Mucosa of gallbladder (tissue), 1 donor: ENCODE data around the gene CSGALNACT2. TPM values are rescaled to one million over a fixed set of nuclear protein-coding genes. Genes with fewer than 3 reads are reported as not detected.
"Not testable (repeated sequence)": the region's sequence is repeated elsewhere in the genome, so short reads cannot be mapped to it uniquely, and the experiment has no call there.

Source experiments
- DNase-seq: peaks from one replicate; pipeline ENCODE4 v3.0.0-alpha.2; 2020; ENCODE audit warnings: low spot score
- total RNA-seq: library from RNA; stranded (reverse); gene quantifications from one replicate; pipeline ENCODE4 v1.2.1, GENCODE V29; 2021
- donor health status: DM: no; HTN: no; CAD: no.

Gene CSGALNACT2
- total RNA-seq, 1 donor from 2014 or later = 18.0 TPM

GRCh38 chr10:43137717-43138020, 576 bp upstream of the CSGALNACT2 start:
- peak; percentile 37 for DNase-seq

- no peak for DNase-seq
These were observed 554 bp downstream of the CSGALNACT2 start for GRCh38 chr10:43138757-43139241.

- no peak for DNase-seq
These were observed 3.2 kb downstream of the CSGALNACT2 start for GRCh38 chr10:43141421-43141820.

- no peak for DNase-seq
These were observed 7.1 kb downstream of the CSGALNACT2 start for GRCh38 chr10:43145311-43145710.

GRCh38 chr10:43145936-43146335, 7.7 kb downstream of the CSGALNACT2 start:
- DNase-seq = not testable (repeated sequence)

- no peak for DNase-seq
These were observed 13.1 kb downstream of the CSGALNACT2 start for GRCh38 chr10:43151371-43151770.

GRCh38 chr10:43153901-43154300, 15.7 kb downstream of the CSGALNACT2 start:
- no peak for DNase-seq

GRCh38 chr10:43155221-43155620, 17.0 kb downstream of the CSGALNACT2 start:
- no peak for DNase-seq

- no peak for DNase-seq
These were observed 17.5 kb downstream of the CSGALNACT2 start for GRCh38 chr10:43155741-43156140.

GRCh38 chr10:43156590-43157341, 18.5 kb downstream of the CSGALNACT2 start:
- DNase-seq = no peak

GRCh38 chr10:43158636-43159035, 20.4 kb downstream of the CSGALNACT2 start:
- no peak for DNase-seq

GRCh38 chr10:43160046-43160920, 22.0 kb downstream of the CSGALNACT2 start:
- DNase-seq = no peak

- no peak for DNase-seq
These were observed 22.6 kb downstream of the CSGALNACT2 start for GRCh38 chr10:43160921-43161255.

GRCh38 chr10:43162604-43163003, 24.4 kb downstream of the CSGALNACT2 start:
- no peak for DNase-seq

GRCh38 chr10:43166207-43166879, 28.1 kb downstream of the CSGALNACT2 start:
- DNase-seq = no peak

- no peak for DNase-seq
These were observed 28.7 kb downstream of the CSGALNACT2 start for GRCh38 chr10:43166880-43167497.

GRCh38 chr10:43167498-43167889, 29.2 kb downstream of the CSGALNACT2 start:
- DNase-seq = no peak

GRCh38 chr10:43170491-43170890, 32.2 kb downstream of the CSGALNACT2 start:
- DNase-seq = no peak

GRCh38 chr10:43172645-43173044, 34.4 kb downstream of the CSGALNACT2 start:
- DNase-seq = no peak

GRCh38 chr10:43173120-43173519, 34.9 kb downstream of the CSGALNACT2 start:
- no peak for DNase-seq

GRCh38 chr10:43174969-43175368, 36.7 kb downstream of the CSGALNACT2 start:
- DNase-seq = no peak

GRCh38 chr10:43176271-43176670, 38.0 kb downstream of the CSGALNACT2 start:
- DNase-seq = no peak
